Adipose tissue (tissue), 3 donors: Measurements from ENCODE around the gene LAPTM5. TPM values are rescaled to one million over a fixed set of nuclear protein-coding genes. Genes with fewer than 3 reads are reported as not detected.
"Not testable (repeated sequence)": the region's sequence is repeated elsewhere in the genome, so short reads cannot be mapped to it uniquely, and the experiment has no call there.

Source experiments
- H3K27ac ChIP-seq: one replicate; pipeline ENCODE4 v1.5.1; 2013; ENCODE audit warnings: low read depth, low read length
- WGBS, 3 donors: extraction: QIAGEN DNeasy Blood & Tissue Kit; methylation state at CpG; one replicate each; pipeline ENCODE4 v1.1.7; 2013; 5-methylcytosine and 5-hydroxymethylcytosine counted together
- polyA plus RNA-seq, 3 donors: library from polyadenylated mRNA; stranded (reverse); fragments of 200-250 nt; gene quantifications; one replicate each; pipeline ENCODE4 v1.2.3, GENCODE V29; 2013
- donor health status: healthy with polysubstance abuse.
- donor health status: Bipolar disorder and iron deficiency.
- donor health status: healthy.

Gene LAPTM5
- polyA plus RNA-seq, 3 donors = 19.5 to 106 (median 62.3) TPM

DNA sequence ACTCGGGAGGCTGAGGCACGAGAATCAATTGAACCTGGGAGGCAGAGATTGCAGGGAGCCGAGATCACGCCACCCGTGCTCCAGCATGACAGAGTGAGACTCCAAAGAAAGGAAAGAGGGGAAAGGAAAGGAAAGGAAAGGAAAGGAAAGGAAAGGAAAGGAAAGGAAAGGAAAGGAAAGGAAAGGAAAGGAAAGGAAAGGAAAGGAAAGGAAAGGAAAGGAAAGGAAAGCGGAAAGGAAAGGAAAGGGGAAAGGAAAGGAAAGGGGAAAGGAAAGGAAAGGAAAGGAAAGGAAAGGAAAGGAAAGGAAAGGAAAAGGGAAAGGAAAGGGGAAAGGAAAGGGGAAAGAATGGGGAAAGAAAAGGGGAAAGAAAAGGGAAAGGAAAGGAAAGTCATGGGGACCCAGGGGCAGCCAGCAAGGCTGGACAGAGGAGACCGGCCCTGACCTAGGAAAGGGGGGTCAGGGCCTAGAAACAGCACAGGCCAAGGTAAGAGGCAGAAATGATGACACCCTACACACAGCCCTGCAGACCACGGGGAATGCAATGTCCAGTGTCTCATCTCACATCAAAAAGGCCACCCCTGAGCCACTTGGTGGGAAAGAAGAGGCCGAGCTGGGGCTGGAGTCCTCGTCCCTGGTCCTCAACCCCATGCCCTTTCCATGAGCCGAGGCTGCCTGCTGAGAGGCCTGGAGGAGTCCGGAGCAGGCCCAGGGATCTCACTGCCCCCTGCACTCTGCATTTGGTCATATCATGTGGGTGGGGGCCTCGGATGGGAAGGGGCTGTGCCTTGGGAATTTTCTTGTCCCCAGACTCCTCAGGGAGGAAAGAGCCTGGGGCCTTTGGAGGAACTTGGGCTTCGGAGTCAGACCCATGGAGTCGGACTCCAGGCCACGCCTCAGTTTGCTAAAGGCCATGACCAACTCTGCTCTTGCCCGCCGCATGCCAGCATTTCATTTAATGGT, 18.8 kb upstream of the LAPTM5 start:
- 91 to 92% (median 92%) methylated on average over 17 to 18 of the region's 18 CpGs for WGBS, 3 donors

DNA sequence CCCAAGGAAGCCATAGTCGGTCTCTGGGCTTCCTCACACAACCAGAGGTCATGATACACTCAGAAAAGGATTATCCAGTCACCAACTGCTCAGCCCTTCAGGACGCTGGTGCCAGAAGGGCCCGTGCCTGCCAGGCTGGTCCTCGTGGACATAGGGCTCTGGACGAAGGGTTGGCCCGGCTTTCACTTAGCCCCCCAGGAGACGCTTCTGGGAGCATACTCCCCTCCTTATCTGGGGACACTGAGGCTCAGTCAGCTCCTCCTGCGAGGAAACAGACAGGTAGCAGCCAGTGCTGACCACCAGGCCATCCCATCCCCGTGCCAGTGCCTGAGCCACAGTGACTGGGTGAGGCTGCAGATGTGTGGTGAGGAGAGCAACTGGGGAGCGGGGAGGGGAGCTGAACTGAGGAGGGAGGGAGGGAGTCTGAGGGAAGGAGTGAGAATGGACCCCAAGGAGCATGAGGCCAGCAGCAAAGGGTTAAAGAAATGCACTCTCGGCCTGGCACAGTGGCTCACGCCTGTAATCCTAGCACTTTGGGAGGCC, 17.9 kb upstream of the LAPTM5 start:
- H3K27ac ChIP-seq = no peak overlapping the region
- 81 to 87% (median 85%) methylated on average over 12 of the region's 12 CpGs for WGBS, 3 donors

More for the DNA sequence above, 18.8 kb upstream of the LAPTM5 start:
- no peak overlapping the region for H3K27ac ChIP-seq

DNA sequence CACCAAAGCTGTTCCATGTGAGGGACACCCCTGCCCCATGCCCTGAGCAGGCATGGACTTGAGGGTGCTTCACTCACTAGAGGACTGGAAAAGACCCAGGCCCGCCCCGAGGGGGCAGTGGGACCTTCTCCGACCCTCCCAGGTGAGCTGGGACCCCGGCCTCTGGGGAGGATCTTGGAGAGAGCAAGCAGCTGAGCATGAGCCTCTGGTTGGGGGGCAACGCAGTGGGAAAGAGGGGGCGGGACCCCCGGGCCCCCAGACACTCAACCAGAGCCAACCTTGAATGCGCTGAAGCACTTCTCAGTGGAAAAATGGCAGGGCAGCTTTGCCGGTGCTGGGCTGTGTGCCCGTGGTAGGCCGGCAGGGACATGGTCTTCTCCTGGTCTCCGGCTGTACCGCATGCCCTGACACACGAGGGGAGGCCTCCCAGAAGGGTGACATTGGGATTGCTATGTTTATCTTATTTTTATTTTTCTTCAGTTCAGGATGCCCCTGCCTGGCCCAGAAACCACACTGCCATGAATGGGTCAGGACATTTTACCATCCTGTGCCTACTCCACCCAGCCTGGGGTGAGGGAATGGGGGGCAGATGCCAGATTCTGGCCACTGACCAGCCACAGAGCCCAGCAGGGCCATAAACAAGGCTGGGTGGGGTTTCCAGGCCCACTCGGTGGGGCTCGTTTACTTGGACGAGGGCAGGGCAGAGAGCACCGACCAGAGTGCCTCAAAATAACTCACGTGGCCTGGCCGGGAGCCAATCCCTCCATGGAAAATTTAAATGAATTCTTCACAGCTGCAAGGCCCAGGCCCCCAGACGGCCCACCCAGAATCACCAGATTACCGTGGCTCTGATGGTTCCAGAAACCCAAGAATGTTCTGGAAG, 17.2 kb upstream of the LAPTM5 start:
- WGBS, 3 donors = 65 to 75% (median 70%) methylated on average over 22 of the region's 22 CpGs
- no peak overlapping the region for H3K27ac ChIP-seq

DNA sequence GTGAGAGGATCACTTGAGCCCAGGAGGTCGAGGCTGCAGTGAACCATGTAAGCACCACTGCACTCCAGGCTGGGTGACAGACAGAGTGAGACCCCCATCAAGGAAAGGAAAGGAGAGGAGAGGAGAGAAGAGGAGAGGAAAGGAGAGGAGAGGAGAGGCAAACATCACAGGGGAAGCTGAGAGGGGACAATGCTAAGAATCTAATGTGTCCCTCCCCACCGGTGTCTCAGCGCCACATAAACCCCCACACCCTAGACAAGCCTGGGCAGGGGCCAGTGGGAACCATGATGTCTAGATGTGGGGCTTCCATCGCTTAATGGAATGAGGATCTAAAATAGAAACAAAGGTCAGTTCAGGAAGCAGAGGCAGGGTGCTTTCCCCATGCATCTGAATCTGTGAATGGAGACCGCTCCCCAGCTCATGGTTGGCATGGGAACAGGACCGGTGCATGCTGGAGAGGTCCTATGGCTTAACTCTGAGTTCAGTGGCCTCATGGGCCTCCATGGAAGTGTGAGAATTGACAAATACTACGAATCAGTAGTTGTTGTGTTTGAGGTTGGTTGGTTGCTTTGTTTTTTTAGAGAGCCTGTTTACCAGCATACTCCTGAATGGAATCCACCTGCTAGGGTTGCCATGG, 16.3 kb upstream of the LAPTM5 start:
- WGBS, 3 donors = 66 to 76% (median 75%) methylated on average over 7 of the region's 7 CpGs
- no peak overlapping the region for H3K27ac ChIP-seq

DNA sequence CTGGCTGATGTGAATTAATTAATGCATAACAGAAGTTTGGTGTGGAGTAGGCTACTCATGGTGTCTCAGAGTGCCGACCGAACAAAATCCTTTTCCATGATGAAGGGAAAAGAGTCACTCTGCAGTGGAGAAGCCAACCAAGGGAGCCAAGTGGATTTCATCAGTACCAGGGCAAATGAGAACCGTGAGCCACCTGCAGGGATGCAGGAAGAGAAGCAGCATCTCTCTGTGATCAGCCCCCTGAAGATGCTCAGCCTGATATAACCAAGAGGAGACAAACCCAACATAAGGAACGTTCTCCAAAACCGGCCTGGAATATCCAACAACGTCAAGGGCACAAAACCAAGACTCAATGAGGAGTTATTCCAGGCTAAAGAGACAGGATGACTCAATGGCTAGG, 13.4 kb upstream of the LAPTM5 start:
- H3K27ac ChIP-seq = no peak overlapping the region
- 82 to 87% (median 83%) methylated on average over 6 of the region's 6 CpGs for WGBS, 3 donors

DNA sequence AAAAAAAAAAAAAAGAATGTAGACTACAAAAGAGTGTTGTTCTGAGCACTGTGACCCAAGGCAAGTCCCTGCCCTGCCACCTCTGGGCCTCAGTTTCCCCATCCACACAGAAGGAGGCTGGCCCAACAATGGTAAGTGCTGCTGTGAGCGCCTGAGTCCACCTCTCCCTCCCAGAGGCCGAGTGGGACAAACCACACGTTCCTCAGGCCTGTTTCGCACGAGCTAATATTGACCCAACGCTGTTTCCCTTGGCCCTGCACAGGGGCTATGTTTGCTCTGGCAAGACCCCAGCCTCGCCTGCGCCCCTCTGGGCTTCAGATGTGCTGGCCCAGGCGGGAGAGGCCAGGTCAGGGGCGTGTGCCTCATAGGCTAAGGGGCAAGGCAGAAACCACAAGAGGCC, 12.6 kb upstream of the LAPTM5 start:
- H3K27ac ChIP-seq = no peak overlapping the region
- 62 to 89% (median 81%) methylated on average over 10 of the region's 10 CpGs for WGBS, 3 donors

DNA sequence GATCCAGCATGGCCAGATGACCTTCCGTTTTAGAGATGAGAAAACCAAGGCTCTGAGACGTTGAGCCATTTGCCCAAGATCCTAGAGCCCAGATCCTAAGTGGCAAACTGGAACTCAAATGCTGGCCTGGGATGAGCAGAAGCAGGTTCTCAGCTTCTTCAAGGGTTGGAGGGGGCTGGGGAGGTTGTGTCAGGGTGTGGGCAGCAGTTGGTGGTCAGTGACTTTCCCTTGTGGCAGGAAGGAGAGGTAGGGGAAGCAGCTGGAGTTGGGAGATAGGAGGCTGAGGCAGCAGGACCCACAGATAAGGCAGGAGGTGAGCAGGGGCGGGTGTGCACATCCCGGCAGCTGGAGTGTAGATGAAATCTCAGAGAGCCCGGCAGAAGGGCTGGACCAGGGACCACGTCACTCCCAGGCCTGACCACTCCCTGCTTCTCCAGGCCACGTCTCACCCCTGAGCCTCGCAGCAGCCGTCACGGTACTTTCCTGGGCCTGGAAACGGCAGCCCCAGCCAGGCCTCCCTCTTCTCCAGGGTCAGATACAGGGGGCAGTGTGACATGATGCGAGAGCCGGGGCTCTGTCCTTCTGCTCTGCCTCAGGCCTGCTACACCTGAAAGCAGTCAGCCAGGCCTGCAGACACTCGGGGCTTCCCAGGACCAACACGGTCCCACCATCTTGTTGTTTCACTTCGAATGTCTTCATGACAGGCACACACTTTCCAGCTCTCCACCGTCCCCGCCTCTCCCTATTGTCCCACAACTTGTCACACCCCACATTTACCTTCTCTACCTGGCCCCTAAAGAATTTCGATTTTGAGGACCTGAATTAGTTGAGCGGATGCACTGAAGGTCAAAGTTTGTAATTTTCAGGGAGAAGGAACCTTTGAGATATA, 11.5 kb upstream of the LAPTM5 start:
- WGBS, 3 donors = 58 to 83% (median 61%) methylated on average over 19 to 20 of the region's 20 CpGs
- H3K27ac ChIP-seq = no peak overlapping the region

DNA sequence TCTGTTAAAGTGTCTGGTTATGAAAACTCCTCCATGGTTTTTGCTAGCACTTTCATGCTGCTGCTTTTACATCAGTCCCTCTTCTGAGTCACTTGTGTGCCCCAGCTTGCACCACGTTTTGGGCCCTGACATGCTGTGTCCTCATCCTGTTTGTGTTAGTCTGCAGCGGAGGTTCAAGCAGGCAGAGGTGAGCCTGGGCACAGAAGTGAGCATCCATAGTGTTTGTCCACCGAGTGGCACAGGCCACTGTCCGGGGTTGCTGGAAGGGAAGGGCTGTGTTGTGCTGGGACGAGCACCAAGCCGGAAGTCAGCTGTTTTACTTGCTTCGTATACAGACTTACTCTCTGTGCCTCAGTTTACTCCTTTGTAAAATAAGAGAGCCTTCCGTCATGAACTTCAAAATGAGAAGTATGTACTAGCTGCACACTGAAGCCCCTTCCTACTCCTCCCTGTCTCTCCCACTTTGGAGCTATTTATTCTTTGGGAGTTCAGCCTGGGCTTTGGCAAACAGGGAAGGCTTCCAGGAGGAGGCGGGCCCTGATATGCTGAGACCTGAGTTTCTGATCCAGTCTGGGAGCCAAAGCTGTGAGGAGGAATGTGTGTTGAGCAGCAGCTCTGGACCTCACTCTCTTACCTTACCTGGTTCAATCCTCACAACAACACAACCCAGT, 10.7 kb upstream of the LAPTM5 start:
- H3K27ac ChIP-seq = no peak overlapping the region
- WGBS, 3 donors = 76 to 84% (median 82%) methylated on average over 9 of the region's 9 CpGs

DNA sequence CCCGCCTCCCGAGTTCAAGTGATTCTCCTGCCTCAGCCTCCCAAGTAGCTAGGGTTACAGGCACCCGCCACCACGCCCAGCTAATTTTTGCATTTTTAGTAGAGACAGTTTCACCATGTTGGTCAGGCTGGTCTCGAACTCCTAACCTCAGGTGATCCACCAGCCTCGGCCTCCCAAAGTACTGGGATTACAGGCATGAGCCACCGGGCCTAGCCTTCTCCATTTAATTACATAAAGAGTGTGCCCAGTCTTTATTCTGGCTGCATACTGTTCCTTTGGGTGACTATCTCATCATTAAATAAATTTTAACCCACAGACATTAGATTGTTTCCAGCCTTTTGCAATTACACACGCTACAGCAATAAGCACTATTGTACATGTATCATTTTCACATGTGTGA, 9.4 kb upstream of the LAPTM5 start:
- not testable (repeated sequence) for H3K27ac ChIP-seq
- WGBS, 3 donors = 94% methylated on average over 8 of the region's 8 CpGs

DNA sequence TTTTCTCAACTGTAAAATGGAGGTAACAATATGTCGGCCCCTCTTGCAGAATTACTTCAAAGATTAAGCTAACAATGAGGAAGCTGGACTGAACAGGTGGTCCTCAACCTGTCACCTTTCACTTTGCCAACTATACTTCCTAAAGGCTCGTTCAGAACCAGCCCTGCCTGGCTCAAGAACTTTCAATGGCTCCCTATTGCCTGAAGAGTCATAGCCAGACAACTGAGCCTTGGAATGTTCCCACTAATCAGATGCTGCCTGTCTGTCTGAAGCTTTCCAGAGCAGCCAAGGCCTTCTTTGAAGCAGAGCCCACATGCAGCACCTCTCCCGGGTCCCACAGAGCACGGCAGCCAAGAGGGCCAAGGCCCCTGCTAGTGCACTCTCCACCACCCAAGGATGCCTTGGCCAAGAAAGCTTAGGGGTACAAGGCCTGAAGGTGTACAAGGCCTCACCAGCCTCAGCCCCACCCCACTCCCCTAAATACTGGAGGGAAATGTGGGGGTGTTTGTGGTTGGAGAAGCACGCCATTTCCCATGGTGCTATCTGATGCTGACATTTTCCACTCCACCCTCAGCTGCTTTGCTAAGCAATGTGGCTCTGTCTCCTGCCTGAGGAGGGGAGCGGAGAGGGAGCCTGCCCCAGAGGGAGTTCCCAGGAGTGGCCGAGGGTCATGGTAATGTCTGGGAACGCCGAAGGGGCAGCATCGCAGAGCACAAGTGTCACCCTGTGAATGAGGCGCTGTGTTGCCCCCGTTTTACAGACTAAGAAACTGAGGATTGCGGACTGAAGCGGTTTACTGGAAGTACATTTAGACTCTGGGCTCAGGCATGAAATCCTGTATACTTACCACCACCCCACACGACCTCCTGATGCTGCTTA, 8.2 kb upstream of the LAPTM5 start:
- no peak overlapping the region for H3K27ac ChIP-seq
- 79 to 87% (median 83%) methylated on average over 15 of the region's 15 CpGs for WGBS, 3 donors

DNA sequence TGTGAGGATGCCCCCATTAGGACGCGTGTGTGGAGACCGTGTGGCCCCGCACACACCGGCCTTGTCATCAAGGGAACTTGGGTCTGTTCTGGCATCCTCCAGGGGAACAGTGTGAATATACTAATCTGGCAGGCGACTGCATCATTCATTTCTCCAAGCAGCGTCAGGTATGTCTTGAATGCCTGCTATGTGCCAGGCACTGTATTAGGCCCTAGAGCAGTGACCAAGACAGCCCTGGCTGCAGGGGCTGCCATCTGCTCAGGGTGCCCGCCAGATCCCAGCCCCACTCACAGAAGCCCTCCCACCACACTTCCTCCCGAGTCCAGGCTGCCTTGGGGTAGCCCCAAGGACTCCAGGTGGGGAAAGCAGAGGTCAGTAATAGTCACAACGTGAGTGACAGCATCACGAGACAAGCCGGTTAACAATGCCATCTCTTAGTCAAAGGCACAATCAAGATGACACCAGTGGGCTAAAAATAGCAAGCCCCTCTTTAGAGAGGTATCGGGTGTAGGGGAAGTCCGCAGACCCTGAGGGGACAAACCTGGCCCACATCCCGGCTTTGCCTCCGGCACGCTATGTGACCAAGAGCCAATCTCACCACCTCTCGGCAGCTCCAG, 7.5 kb upstream of the LAPTM5 start:
- H3K27ac ChIP-seq = no peak overlapping the region
- WGBS, 3 donors = 89 to 90% (median 90%) methylated on average over 18 of the region's 18 CpGs

DNA sequence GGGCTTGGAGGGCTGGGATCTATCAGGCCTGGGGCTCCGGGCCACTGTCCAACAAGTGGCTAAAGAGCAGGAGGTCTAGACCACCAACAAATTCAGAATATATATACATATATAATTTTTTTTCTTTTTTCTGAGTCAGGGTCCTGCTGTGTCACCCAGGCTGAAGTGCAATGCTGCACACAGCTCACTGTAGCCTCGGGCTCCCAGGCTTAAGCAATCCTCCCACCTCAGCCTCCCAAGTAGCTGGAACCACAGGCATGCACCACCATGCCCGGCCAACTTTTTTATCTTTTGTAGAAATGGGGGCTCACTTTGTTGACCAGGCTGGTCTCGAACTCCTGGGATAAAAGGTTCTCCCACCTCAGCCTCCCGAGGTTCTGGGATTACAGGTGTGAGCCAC, 6.8 kb upstream of the LAPTM5 start:
- 89 to 90% (median 90%) methylated on average over 5 of the region's 5 CpGs for WGBS, 3 donors
- H3K27ac ChIP-seq = no peak overlapping the region

DNA sequence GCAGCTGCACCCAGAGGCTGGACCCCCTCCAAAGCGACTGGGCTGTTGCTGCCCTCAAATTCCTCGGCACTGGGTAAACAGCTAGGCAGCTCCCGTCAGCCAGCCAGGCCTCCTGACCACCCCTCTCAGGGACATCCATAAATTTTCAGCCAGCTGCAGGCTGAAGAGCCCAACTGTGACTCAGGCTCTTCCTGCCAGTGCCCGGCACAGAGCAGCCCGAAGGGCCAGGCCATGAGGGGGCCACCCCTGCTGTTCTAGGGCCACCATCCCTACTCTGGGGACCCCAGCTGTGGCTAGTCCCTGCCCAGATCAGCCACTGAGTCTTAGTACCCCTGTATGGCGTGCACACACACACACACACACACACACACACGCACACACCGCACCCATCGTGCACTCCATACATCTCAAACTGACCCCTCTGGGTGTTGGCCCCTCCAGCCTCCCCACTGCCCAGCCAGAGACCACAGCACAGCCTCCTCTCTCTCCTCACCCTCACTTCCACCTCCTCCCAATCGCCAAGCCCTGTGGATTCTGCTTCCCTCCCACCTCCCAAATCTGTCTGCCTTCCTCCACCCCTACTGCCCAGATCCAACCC, 6.2 kb upstream of the LAPTM5 start:
- no peak overlapping the region for H3K27ac ChIP-seq
- WGBS, 3 donors = 64 to 78% (median 77%) methylated on average over 10 of the region's 10 CpGs

DNA sequence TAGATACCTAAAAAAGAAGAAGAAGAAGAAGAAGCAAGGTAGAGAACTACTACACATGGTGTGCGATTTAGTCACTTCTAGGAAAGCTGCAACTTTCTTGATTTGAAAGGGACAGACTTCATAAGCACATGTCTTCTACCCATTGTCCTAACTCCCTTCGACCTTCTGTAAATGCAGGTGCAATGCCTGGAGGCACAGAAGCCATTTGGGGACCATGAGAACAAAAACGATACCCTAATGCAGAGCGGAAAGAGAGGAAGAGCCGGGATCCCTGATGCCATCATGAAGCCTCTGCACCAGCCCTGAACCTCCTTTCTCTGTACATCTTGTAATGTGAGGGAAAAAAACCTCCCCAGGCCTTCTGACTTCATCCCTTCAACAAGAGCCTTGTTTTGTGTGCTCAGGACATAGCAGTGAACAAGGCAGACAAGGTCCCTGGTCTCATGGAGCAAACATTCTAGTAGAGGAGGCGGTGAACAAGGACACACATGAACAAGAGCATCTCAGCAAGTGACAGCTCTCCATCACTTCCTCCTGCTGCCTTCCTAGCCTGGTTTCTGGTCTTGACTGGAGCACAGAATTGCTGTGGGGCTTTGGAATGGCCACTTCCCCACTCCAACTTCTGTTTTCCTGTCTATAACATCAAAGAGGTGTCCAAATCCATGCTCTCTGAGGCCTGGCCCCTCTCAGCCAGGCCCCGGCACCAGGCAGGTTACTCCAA, 5.5 kb upstream of the LAPTM5 start:
- 78 to 93% (median 90%) methylated on average over 7 of the region's 7 CpGs for WGBS, 3 donors
- H3K27ac ChIP-seq = no peak overlapping the region
